SK-N-MC (cell line): ENCODE data around the gene RALGDS.

Source experiments
- DNase-seq: peaks from one replicate; pipeline ENCODE4 v3.0.0-alpha.2; 2011; ENCODE audit warnings: low read depth, low spot score
- H3K27ac ChIP-seq: fragments of 200-600 bp; sonication (generic); 2 replicates; pipeline ENCODE4 v1.5.1; 2016; ENCODE audit warnings: mixed run types
- H3K36me3 ChIP-seq: fragments of 200-600 bp; sonication (generic); 2 replicates; pipeline ENCODE4 v1.6.1; 2017; ENCODE audit warnings: antibody characterized with exemption, low read length, mixed read lengths; ENCODE audit not compliant: insufficient read depth
- H3K4me3 ChIP-seq: fragments of 200-600 bp; sonication (generic); 2 replicates; pipeline ENCODE4 v1.5.1; 2016
- H3K9ac ChIP-seq: fragments of 200-600 bp; sonication (generic); 2 replicates; pipeline ENCODE4 v1.8.0; 2017; ENCODE audit warnings: mixed run types, mixed read lengths; ENCODE audit not compliant: insufficient read length
- H3K9me3 ChIP-seq: fragments of 200-600 bp; sonication (generic); 2 replicates; pipeline ENCODE4 v1.6.1; 2017; ENCODE audit warnings: low read depth, mild to moderate bottlenecking, antibody characterized with exemption, low read length, moderate library complexity, mixed read lengths
- EZH2 ChIP-seq: fragments of 200-600 bp; sonication (generic); IDR thresholded peaks from one replicate; pipeline ENCODE4 v1.6.1; 2017; ENCODE audit warnings: antibody characterized with exemption
- FOXP2 ChIP-seq: optimal IDR thresholded peaks from 2 replicates; pipeline ENCODE3; 2011; ENCODE audit warnings: mild to moderate bottlenecking, moderate library complexity; ENCODE audit not compliant: insufficient read depth; ENCODE audit errors: extremely low read length, control extremely low read depth
- POLR2AphosphoS5 ChIP-seq: IDR thresholded peaks from 2 replicates; pipeline ENCODE4 v1.6.1; 2012; ENCODE audit warnings: mild to moderate bottlenecking, low read depth, low read length, borderline replicate concordance

The RALGDS gene

DNA sequence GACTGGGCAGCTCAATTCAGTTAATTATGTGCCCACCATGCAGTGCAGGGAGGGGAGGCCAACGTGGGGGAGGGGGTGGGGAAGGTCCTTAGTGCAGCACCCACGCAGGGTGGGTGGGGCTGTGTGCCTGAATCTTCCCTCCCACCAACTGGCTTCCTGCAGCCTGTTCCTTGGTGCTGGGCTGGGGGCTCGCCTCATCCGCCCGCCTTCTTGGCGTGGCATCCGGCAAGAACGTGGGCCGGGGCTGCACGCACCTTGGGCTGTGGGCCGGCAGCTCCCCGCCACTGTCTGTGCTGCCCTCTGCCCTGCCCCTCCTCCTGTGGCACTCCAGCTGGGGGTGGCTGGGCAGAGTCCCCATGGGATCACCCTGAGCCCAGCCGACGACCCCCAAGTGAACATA, 19.6 kb upstream of the RALGDS start:
- Histone ChIP-seq H3K27ac (no peak overlapping the region), H3K4me3 (no peak overlapping the region), H3K36me3 (no peaks in the 10 kb centered on the region), H3K9me3 (no peaks in the 10 kb centered on the region), H3K9ac (no peak overlapping the region)
- no peak for TF ChIP-seq EZH2
- no peak for TF ChIP-seq FOXP2
- no peak for TF ChIP-seq POLR2AphosphoS5
- no peak for DNase-seq

DNA sequence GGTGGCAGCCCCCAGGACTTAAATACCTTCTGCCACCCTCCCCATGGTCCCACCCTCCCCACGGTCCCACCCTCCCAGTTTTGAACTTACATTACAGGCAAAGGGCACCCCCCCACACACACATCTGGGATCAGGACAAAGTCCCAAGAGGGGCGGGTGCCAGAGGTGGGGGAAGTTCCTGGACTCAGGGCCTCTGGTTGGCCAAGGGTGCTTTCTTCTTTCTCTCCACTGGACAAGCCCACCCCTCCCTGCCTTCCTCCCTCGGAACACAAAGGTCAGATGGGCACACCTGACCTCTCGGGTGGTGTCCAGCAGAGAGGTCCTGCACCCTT, 19.1 kb upstream of the RALGDS start:
- H3K27ac ChIP-seq = no peak overlapping the region
- no peak overlapping the region for H3K4me3 ChIP-seq
- H3K9ac ChIP-seq = no peak overlapping the region
- H3K36me3 ChIP-seq = no peaks in the 10 kb centered on the region
- no peak for DNase-seq
- TF ChIP-seq EZH2 (no peak), FOXP2 (no peak), POLR2AphosphoS5 (no peak)
- no peaks in the 10 kb centered on the region for H3K9me3 ChIP-seq

DNA sequence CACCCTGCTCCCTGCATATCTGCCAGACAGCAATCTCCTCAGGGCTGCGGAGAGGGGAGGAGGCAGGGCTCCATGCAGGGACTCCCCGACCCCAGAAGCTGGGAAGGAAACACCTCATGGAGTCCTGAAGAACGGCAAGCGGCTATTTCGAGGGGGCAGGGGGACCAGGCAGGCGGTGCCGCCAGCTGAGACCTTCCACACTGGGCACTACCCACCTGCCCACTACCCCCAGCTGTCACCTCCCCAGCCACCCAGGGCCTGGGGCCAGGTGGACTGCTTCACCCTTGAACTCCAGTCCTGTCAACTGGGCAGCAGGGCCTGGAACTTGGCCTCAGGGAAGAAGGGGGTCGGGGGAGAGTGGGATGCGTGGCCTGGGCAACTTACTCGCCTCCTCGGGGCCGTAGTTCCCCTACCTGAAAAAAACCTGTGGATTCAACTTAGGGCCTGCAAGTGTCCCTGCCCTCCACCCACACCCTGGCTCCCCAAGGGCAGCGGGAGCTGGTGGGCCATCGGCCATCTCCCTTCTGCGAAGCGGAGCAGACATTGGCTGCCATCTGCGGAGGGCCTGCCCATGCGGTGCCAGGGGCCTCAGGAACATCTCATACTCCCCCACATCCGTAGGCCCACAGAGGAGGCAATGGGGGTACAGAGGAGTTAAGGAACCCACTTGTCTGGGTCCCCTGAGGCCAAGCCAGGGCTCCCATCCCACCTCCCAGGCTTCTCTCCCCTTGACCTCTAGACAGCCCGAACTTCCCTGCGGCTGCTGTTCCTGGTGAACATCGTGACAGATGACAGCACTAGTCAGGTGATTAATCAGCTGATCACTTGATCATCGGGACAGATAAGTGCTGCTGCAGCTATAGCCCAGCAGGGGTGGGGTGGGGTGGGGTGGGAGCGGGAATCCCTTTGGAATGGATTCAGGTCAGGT, 18.5 kb upstream of the RALGDS start:
- Histone ChIP-seq H3K36me3 (no peaks in the 10 kb centered on the region), H3K9ac (no peak overlapping the region), H3K9me3 (no peaks in the 10 kb centered on the region), H3K4me3 (no peak overlapping the region), H3K27ac (no peak overlapping the region)
- TF ChIP-seq POLR2AphosphoS5 = no peak
- no peak for TF ChIP-seq EZH2
- TF ChIP-seq FOXP2 = no peak
- DNase-seq = no peak

GRCh38 chr9:133137451-133138231, 16.6 kb upstream of the RALGDS start:
- DNase-seq = no peak
- no peak overlapping the region for H3K9ac ChIP-seq
- TF ChIP-seq FOXP2 (no peak), EZH2 (no peak), POLR2AphosphoS5 (no peak)
- H3K4me3 ChIP-seq = no peak overlapping the region
- H3K36me3 ChIP-seq = no peaks in the 10 kb centered on the region
- no peaks in the 10 kb centered on the region for H3K9me3 ChIP-seq
- no peak overlapping the region for H3K27ac ChIP-seq

DNA sequence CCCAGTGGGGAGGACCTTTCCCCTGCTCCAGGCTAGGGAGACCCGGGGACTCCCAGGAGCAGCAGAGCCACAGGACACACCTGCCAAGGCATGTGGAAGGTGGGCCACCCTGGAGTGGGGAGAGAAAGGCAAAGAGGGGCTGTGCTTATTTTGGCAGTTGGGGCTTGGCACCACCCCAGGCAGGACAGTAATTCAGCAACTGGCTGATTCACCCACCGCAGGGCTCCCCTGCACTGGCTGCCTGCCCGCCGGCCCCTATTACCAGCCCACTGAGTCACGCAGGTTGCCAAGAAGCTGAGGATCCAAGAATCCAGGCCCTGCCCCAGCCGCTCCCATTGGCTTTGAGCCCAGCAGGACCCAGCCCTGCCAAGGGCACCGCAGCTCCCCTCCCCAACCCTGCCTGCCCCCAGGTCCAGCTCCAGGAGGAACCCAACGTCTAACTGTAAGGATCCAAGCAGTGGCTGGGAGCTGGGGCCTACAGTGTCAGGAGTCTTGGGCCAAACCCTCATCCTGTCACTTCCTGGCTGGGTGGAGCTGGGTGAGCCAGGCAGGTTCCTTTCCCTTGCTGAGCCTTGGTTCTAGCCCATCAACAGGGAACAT, 14.2 kb upstream of the RALGDS start:
- no peak for DNase-seq

DNA sequence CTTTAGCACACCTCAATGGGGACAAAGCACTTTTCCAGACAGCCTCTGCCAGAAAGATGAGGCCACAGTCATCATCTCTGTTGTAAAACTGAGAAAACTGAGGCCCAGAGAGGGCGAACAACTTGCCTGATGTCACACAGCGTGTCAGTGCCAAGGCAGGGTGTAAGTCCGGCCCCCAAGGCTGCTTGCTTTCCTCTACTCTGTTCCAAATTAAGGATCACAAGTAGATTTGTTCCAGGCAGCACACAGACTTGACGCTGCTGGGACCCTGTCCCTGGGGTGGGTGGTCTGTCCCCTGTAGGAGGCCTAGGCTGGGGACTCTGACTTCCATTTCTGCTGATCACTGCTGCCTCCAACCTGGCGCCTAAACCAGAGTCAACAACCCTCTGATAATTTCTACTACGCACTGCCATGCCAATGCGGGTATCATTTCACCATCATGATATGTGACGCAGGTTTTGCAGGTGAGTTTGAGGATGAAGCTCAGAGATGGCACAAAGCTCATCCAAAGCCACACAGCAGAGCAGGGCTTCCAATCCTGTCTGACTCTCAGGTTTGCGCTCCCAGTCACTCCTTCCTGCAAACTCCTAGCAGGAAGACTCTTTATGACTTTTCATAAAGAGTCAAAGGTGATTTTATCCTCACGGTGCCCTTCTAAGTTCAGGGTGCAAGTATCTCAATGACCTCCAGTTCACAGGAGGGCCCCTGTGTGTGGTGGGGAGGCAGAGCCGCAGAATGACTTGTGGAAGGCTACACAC, 13.5 kb upstream of the RALGDS start:
- H3K27ac ChIP-seq = no peak overlapping the region
- no peak for TF ChIP-seq FOXP2
- no peak for TF ChIP-seq EZH2
- TF ChIP-seq POLR2AphosphoS5 = no peak
- no peak overlapping the region for H3K9ac ChIP-seq
- H3K9me3 ChIP-seq = no peaks in the 10 kb centered on the region
- no peak overlapping the region for H3K4me3 ChIP-seq
- no peak for DNase-seq
- no peaks in the 10 kb centered on the region for H3K36me3 ChIP-seq

More for the DNA sequence above, 14.2 kb upstream of the RALGDS start:
- H3K9me3 ChIP-seq = no peaks in the 10 kb centered on the region
- H3K4me3 ChIP-seq = no peak overlapping the region
- TF ChIP-seq FOXP2 = no peak
- no peak for TF ChIP-seq POLR2AphosphoS5
- no peak for TF ChIP-seq EZH2
- no peak overlapping the region for H3K27ac ChIP-seq
- H3K36me3 ChIP-seq = no peaks in the 10 kb centered on the region
- H3K9ac ChIP-seq = no peak overlapping the region

- H3K4me3 ChIP-seq = no peak overlapping the region
- no peaks in the 10 kb centered on the region for H3K36me3 ChIP-seq
- H3K27ac ChIP-seq = no peak overlapping the region
- no peak for DNase-seq
- H3K9me3 ChIP-seq = no peaks in the 10 kb centered on the region
- TF ChIP-seq POLR2AphosphoS5 (no peak), EZH2 (no peak), FOXP2 (no peak)
- no peak overlapping the region for H3K9ac ChIP-seq
These were observed 12.8 kb upstream of the RALGDS start for GRCh38 chr9:133133681-133134387.

DNA sequence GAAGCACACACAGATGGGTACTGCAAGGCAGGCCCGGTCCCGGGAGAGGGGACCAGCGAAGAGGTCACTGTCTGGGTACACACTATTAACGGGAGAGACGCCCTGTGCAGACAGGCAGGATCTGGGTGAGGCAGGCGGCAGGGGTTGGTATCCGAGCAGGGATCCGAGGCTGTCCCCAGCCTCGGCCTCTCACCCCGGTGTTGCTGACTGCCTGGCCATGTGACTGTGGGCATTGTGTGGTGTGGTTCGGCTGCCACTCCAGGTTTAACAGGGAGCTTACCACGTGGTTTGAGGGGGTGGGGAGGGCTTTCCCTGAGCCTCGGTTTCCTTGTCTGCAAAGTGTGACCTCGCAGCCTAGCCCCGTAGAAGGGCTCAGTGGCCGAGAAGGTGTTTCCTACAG, 11.1 kb upstream of the RALGDS start:
- H3K9me3 ChIP-seq = no peaks in the 10 kb centered on the region
- DNase-seq = no peak
- no peak for TF ChIP-seq POLR2AphosphoS5
- TF ChIP-seq FOXP2 = no peak
- no peak for TF ChIP-seq EZH2
- no peak overlapping the region for H3K27ac ChIP-seq
- H3K4me3 ChIP-seq = no peak overlapping the region
- H3K9ac ChIP-seq = no peak overlapping the region
- H3K36me3 ChIP-seq = no peaks in the 10 kb centered on the region
